Esophagus (tissue), 2 donors: ENCODE measurements around the gene SH3GLB2. TPM values are rescaled to one million over a fixed set of nuclear protein-coding genes. Genes with fewer than 3 reads are reported as not detected.
A peak's percentile ranks its signal among the peaks of the same experiment; 100 is the strongest.

Source experiments
- H3K27ac ChIP-seq, 2 donors: one replicate each; pipeline ENCODE4 v1.5.1; 2013; ENCODE audit warnings: low read depth in 2 of 2, mild to moderate bottlenecking in 2 of 2, inconsistent platforms in 1 of 2, low read length in 1 of 2, moderate library complexity in 1 of 2
- H3K27me3 ChIP-seq, 2 donors: one replicate each; pipeline ENCODE4 v1.6.1; 2013; ENCODE audit warnings: low read length in 2 of 2, control low read depth in 1 of 2, mild to moderate bottlenecking in 1 of 2; ENCODE audit not compliant: insufficient read depth in 2 of 2, control insufficient read depth in 1 of 2
- H3K36me3 ChIP-seq, 2 donors: one replicate each; pipeline ENCODE4 v1.6.1; 2013; ENCODE audit warnings: low read length in 1 of 2; ENCODE audit not compliant: control insufficient read depth in 2 of 2, insufficient read depth in 2 of 2
- H3K4me1 ChIP-seq, 2 donors: one replicate each; pipeline ENCODE4 v1.6.1; 2013; ENCODE audit warnings: low read length in 1 of 2; ENCODE audit not compliant: control insufficient read depth in 2 of 2, insufficient read depth in 2 of 2
- H3K4me3 ChIP-seq, 2 donors: one replicate each; pipeline ENCODE4 v1.5.1; 2013; ENCODE audit warnings: low read length in 2 of 2, mild to moderate bottlenecking in 2 of 2, low read depth in 1 of 2, moderate library complexity in 1 of 2
- H3K9me3 ChIP-seq, 2 donors: one replicate each; pipeline ENCODE4 v1.6.1; 2013; ENCODE audit warnings: mild to moderate bottlenecking in 2 of 2, low read depth in 1 of 2, low read length in 1 of 2, moderate library complexity in 1 of 2; ENCODE audit not compliant: control insufficient read depth in 2 of 2, insufficient read depth in 1 of 2
- WGBS, 2 donors: extraction: QIAGEN DNeasy Blood & Tissue Kit; methylation state at CpG; one replicate each; pipeline ENCODE4 v1.1.7; 2013; 5-methylcytosine and 5-hydroxymethylcytosine counted together
- polyA plus RNA-seq, 2 donors: library from polyadenylated mRNA; stranded (reverse); fragments of 200-250 nt; gene quantifications; one replicate each; pipeline ENCODE4 v1.2.3, GENCODE V29; 2013
- donor health status: healthy with polysubstance abuse.
- donor health status: Bipolar disorder and iron deficiency.

Gene SH3GLB2
- polyA plus RNA-seq, 2 donors, result 144 to 183 TPM

GRCh38 chr9:129023908-129024233 lies 4.3 kb downstream of the SH3GLB2 start:
- peak overlapping the region in 1 of 2 donors; percentile 62 for H3K27ac ChIP-seq
- WGBS, 2 donors, result 64 to 69% methylated on average over 4 of the region's 4 CpGs

DNA sequence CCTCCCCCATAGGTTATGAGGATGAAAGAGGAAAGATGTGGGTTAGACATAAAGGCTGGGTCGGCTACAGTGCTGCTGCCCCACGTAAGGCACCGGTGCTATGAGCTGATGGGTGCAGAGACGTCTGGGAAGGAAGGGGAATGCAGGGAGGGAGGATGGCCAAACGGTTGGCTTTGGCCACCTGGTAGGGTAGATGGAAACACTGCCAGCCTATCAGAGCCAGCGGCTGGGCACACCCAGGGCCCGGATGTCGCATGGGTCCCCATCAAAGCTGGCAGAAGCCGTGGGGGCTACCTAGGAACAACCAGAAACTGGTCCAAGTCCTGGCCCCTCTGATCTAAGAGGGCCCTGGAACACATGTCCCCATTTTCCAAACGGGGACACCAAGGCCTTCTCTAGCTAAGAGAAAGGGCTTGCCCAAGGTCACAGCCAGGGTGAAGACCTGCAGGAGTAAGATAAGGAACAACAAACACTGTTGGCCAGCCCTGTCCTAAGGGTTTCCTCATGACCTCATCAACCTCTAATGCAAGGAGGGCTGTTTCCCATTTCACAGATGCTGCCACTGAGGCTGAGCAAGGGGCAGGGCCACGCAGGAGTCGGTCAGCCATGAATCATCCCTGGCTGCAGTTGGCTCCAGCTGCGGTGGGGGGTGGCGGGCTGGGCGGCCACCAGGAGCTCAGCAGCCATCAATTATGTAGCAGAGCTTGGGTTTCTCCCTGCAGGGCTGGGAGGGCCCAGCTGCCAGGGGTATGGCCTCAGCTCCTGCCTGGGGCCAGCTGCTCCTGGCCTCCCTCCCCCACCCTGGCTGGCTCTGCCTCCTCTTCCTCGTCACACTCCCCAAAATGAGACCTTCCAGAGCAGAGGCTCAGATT lies 4.9 kb downstream of the SH3GLB2 start:
- peaks cover 11 to 14% of the 10 kb centered on the region in 2 donors for H3K4me1 ChIP-seq
- H3K27ac ChIP-seq, result peak overlapping the region in 1 of 2 donors; percentile 62

More at GRCh38 chr9:129023908-129024233, 4.3 kb downstream of the SH3GLB2 start:
- Histone ChIP-seq H3K9me3 (no peaks in the 10 kb centered on the region), H3K4me3 (no peak overlapping the region), H3K4me1 (peaks cover 11 to 14% of the 10 kb centered on the region in 2 donors), H3K27me3 (no peaks in the 10 kb centered on the region), H3K36me3 (peaks cover 0 to 4% of the 10 kb centered on the region in 2 donors)

DNA sequence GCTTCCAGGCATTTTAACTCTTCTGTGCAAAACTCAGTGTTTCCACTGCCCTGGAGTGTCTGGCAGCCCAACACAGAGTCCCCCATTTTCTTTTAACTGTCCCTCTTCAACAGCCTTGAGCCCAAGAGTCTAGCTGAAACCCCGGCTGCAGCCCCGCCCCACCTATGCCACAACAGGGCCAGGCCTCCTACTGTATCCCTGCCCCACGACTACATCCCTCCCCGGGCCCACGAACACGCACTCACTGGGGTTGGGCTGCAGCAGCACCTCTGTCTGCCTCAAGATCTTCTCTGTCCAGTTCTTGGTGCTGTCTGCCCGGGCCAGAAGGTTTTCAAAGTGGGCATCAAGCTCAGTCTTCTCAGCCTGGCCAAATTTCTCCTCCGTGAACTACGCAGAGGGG lies 6.1 kb downstream of the SH3GLB2 start:
- peaks cover 10 to 11% of the 10 kb centered on the region in 2 donors for H3K4me1 ChIP-seq
- peaks cover 0 to 4% of the 10 kb centered on the region in 2 donors for H3K36me3 ChIP-seq
- peak overlapping the region in 1 of 2 donors; percentile 35 for H3K27ac ChIP-seq
- no peak overlapping the region for H3K4me3 ChIP-seq
- H3K9me3 ChIP-seq, result no peaks in the 10 kb centered on the region
- WGBS, 2 donors, result 83 to 87% methylated on average over 9 of the region's 9 CpGs
- H3K27me3 ChIP-seq, result no peaks in the 10 kb centered on the region

More for the DNA sequence above, 4.9 kb downstream of the SH3GLB2 start:
- 67 to 70% methylated on average over 16 of the region's 16 CpGs for WGBS, 2 donors
- Histone ChIP-seq H3K4me3 (no peak overlapping the region), H3K9me3 (no peaks in the 10 kb centered on the region), H3K27me3 (no peaks in the 10 kb centered on the region), H3K36me3 (peaks cover 0 to 4% of the 10 kb centered on the region in 2 donors)

GRCh38 chr9:129021091-129021490 lies 7.0 kb downstream of the SH3GLB2 start:
- peaks cover 7 to 8% of the 10 kb centered on the region in 2 donors for H3K4me1 ChIP-seq
- H3K4me3 ChIP-seq, result no peak overlapping the region
- H3K27ac ChIP-seq, result no peak overlapping the region
- WGBS, 2 donors, result 66 to 69% methylated on average over 8 of the region's 8 CpGs
- H3K9me3 ChIP-seq, result no peaks in the 10 kb centered on the region
- peaks cover 0 to 4% of the 10 kb centered on the region in 2 donors for H3K36me3 ChIP-seq
- no peaks in the 10 kb centered on the region for H3K27me3 ChIP-seq

DNA sequence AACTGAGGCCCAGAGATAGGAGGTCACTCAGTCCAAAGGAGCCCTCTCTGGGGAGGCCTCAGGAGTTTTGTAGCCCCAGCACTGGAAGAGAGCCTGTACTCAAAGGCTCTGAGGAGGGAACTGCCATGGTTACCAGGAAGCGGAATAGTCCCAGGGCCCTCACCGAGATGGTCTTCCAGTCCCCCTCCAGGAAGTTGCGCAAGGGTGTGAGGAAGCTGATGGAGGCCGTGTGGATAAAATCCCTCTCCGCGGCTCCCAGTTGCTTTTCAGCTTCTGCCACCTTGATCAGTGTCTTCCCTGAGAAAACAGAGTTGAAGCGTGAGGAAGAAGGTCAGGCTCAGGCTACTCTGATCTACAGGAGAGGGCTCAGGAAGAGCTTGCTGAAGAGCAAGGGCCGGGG lies 13.5 kb downstream of the SH3GLB2 start:
- no peak overlapping the region for H3K4me3 ChIP-seq
- H3K36me3 ChIP-seq, result peaks cover 0 to 43% of the 10 kb centered on the region in 2 donors
- H3K9me3 ChIP-seq, result no peaks in the 10 kb centered on the region
- no peak overlapping the region for H3K27ac ChIP-seq
- H3K27me3 ChIP-seq, result no peaks in the 10 kb centered on the region
- 88 to 91% methylated on average over 8 of the region's 8 CpGs for WGBS, 2 donors
- H3K4me1 ChIP-seq, result no peaks in the 10 kb centered on the region

DNA sequence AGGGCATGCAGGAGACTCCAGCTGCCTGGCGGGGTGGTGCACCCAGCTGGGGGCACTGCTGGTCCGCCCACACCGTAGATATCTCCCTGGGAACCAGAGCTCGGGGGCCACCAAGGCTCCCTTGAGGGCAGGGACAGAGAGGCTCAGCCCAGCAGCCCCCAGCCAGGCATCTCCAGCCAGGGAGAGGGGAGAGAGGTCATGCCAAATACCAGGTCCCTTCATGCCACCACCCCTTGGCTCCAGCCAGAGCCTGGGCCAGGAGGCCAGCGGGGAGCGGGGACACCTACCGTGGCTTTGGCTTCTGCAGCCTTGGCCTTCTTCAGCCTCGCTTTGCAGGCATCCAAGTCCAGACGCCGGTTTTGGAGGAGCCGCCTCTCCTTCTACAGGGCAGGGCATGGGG lies 14.0 kb downstream of the SH3GLB2 start:
- no peaks in the 10 kb centered on the region for H3K27me3 ChIP-seq

GRCh38 chr9:129013674-129014073 lies 14.5 kb downstream of the SH3GLB2 start:
- Histone ChIP-seq H3K4me3 (no peak overlapping the region), H3K36me3 (peaks cover 2 to 49% of the 10 kb centered on the region in 2 donors), H3K27ac (no peak overlapping the region), H3K9me3 (no peaks in the 10 kb centered on the region), H3K4me1 (no peaks in the 10 kb centered on the region), H3K27me3 (no peaks in the 10 kb centered on the region)
- 91 to 95% methylated on average over 11 of the region's 11 CpGs for WGBS, 2 donors

More for the DNA sequence above, 14.0 kb downstream of the SH3GLB2 start:
- no peaks in the 10 kb centered on the region for H3K4me1 ChIP-seq
- H3K9me3 ChIP-seq, result no peaks in the 10 kb centered on the region
- H3K36me3 ChIP-seq, result peaks cover 0 to 45% of the 10 kb centered on the region in 2 donors
- no peak overlapping the region for H3K4me3 ChIP-seq
- H3K27ac ChIP-seq, result no peak overlapping the region
- 91 to 94% methylated on average over 10 to 11 of the region's 11 CpGs for WGBS, 2 donors

DNA sequence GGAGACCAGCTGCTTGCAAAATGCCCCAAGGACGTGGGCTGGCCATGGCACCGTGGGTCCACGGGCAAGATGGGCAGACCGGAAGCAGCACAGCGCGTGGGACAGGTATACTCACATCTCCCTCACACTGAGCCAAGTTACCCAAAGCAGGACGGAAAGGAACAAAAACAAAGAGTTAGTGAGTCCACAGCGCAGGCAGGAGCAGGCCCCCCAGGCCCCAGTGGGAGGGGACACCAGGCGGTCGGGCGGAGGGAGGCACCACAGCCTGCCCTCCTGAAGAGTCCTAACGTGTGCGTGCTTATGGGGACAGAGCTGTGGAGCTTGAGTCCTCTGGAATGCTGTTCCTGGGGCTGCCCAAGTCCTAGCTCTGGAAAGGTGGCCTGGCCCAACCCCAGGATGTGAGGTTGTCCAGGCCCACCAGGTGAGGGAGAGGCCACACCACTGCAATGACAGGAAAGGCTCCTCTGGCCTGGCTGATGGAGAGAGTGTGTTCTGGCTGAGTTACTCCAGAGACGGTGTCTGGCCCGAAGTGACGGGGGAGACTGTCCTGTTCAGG lies 15.2 kb downstream of the SH3GLB2 start:
- Histone ChIP-seq H3K36me3 (peaks cover 8 to 56% of the 10 kb centered on the region in 2 donors), H3K27me3 (no peaks in the 10 kb centered on the region)

GRCh38 chr9:129012343-129012742 lies 15.8 kb downstream of the SH3GLB2 start:
- H3K27ac ChIP-seq, result no peak overlapping the region
- peaks cover 11 to 60% of the 10 kb centered on the region in 2 donors for H3K36me3 ChIP-seq
- WGBS, 2 donors, result 85 to 91% methylated on average over 7 of the region's 7 CpGs
- H3K9me3 ChIP-seq, result no peaks in the 10 kb centered on the region
- no peaks in the 10 kb centered on the region for H3K27me3 ChIP-seq
- no peaks in the 10 kb centered on the region for H3K4me1 ChIP-seq
- no peak overlapping the region for H3K4me3 ChIP-seq

More for the DNA sequence above, 15.2 kb downstream of the SH3GLB2 start:
- 92 to 93% methylated on average over 16 of the region's 16 CpGs for WGBS, 2 donors
- no peaks in the 10 kb centered on the region for H3K4me1 ChIP-seq
- H3K4me3 ChIP-seq, result no peak overlapping the region
- H3K27ac ChIP-seq, result no peak overlapping the region
- H3K9me3 ChIP-seq, result no peaks in the 10 kb centered on the region
